Type B pancreatic cell (in vitro differentiated cells): ENCODE measurements around the gene MEGF9. TPM values are rescaled to one million over a fixed set of nuclear protein-coding genes. Genes with fewer than 3 reads are reported as not detected.

ENCODE experiments used
- DNase-seq: peaks from one replicate; pipeline ENCODE4 v3.0.0; 2021; ENCODE audit warnings: mixed read lengths; ENCODE audit not compliant: unreplicated experiment; ENCODE audit errors: extremely low spot score
- H3K27ac Mint-ChIP-seq: 2 replicates; pipeline ENCODE4 v1.8.0; 2021; ENCODE audit warnings: mild to moderate bottlenecking, mixed read lengths
- H3K27me3 Mint-ChIP-seq: 2 replicates; pipeline ENCODE4 v1.8.0; 2021; ENCODE audit warnings: mixed read lengths
- H3K36me3 Mint-ChIP-seq: 2 replicates; pipeline ENCODE4 v1.8.0; 2021; ENCODE audit warnings: mixed read lengths
- H3K4me1 Mint-ChIP-seq: one replicate; pipeline ENCODE4 v1.8.0; 2021; ENCODE audit warnings: mixed read lengths; ENCODE audit not compliant: unreplicated experiment
- H3K4me3 Mint-ChIP-seq: 2 replicates; pipeline ENCODE4 v1.8.0; 2021; ENCODE audit warnings: mild to moderate bottlenecking, mixed read lengths
- H3K9me3 Mint-ChIP-seq: 2 replicates; pipeline ENCODE4 v1.8.0; 2021; ENCODE audit warnings: mixed read lengths
- CTCF ChIP-seq: fragments of 200-600 bp; sonication (generic); conservative IDR thresholded peaks from 2 replicates; pipeline ENCODE4 v1.5.0; 2021; ENCODE audit warnings: antibody characterized with exemption, mild to moderate bottlenecking
- total RNA-seq: library from RNA; stranded (reverse); gene quantifications from 2 replicates; pipeline ENCODE4 v1.2.1, GENCODE V29; 2021; ENCODE audit warnings: low replicate concordance

MEGF9 gene
- total RNA-seq, 1 donor from 2014 or later = 14.7 TPM

- Mint-ChIP-seq H3K4me3 (no peak overlapping the region), H3K27me3 (peaks cover 6% of the 10 kb centered on the region), H3K4me1 (peaks cover 8% of the 10 kb centered on the region), H3K9me3 (no peaks in the 10 kb centered on the region), H3K36me3 (no peaks in the 10 kb centered on the region), H3K27ac (no peak overlapping the region)
- TF ChIP-seq CTCF = no peak
- no peak for DNase-seq
Observed at GRCh38 chr9:120729791-120730241, 15.5 kb upstream of the MEGF9 start.

DNA sequence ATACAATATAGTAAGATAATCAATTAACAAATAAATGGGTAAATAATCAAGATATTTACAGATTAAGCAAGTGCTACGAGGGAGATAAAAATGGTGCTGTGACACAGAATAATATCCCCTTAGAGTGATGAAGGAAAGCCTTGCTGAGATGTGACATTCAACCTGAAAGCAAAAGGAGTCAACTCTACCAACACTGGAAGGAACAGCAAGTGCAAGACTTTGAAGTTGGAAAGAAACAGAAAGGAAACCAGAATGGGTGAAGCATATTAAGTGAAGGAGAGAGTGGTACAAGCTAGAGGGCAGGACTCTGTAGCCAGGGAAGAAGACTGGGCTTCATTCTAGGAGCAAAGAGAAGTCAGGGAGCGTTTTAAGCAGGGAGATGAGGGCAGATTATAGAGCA is 12.2 kb upstream of the MEGF9 start:
- Mint-ChIP-seq H3K4me1 (peaks cover 5% of the 10 kb centered on the region), H3K9me3 (no peaks in the 10 kb centered on the region), H3K36me3 (no peaks in the 10 kb centered on the region), H3K27ac (no peak overlapping the region), H3K4me3 (no peak overlapping the region), H3K27me3 (peaks cover 6% of the 10 kb centered on the region)
- DNase-seq = no peak
- TF ChIP-seq CTCF = no peak

DNA sequence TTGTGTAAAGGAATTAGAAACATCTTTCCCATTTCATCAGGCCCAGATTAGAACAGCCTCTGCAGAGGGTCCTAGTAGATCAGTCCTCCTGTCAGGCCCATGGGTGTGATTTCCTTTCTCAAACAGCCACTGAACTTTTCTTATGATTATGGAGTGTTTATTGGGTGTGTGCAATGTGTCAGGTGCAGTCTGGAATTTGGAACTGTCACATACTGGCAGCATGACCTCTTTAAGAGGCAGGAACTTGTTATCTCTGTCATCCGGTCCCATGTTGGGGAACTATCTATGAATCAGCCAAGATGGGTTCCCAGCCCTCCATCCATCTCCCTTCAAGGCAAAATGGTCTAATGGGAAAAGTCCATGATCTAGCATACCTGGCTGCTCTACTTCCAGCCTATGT is 11.6 kb upstream of the MEGF9 start:
- Mint-ChIP-seq H3K27ac (no peak overlapping the region), H3K27me3 (peaks cover 6% of the 10 kb centered on the region), H3K4me1 (no peaks in the 10 kb centered on the region), H3K9me3 (no peaks in the 10 kb centered on the region), H3K4me3 (no peak overlapping the region), H3K36me3 (no peaks in the 10 kb centered on the region)
- no peak for TF ChIP-seq CTCF
- DNase-seq = no peak

DNA sequence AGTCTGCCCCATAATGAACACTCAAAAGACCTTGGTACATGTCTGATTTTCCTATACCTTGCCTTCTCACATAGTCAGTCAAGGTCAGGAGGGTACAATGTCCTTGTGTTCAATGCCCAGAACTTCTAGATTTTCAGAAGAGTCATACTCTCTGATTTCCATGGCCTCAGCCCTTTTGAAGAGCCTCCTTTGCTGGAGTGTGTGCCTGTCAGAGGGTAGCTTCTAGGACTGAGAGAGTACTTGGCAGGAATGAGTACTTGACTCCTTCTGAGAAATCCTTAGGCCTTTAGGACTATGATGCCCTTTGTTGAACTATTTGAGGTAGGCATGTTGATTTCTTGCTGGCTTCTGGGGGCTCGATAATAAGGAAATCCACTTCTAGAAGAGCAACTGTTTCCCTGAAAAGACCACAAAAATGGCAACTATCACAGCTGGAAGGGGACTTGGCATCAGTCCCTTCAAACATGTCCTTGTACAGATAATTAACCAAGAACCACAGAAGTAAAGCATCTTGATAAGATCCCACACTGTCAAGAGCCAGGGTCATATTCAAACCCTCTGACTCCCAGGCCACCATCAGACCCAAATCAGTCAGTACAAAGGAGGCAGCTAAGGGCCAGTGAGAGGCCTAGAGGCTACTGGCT is 10.6 kb upstream of the MEGF9 start:
- DNase-seq = no peak
- Mint-ChIP-seq H3K4me1 (no peaks in the 10 kb centered on the region), H3K27ac (no peak overlapping the region), H3K27me3 (peaks cover 6% of the 10 kb centered on the region), H3K36me3 (no peaks in the 10 kb centered on the region), H3K9me3 (no peaks in the 10 kb centered on the region), H3K4me3 (no peak overlapping the region)
- no peak for TF ChIP-seq CTCF

DNA sequence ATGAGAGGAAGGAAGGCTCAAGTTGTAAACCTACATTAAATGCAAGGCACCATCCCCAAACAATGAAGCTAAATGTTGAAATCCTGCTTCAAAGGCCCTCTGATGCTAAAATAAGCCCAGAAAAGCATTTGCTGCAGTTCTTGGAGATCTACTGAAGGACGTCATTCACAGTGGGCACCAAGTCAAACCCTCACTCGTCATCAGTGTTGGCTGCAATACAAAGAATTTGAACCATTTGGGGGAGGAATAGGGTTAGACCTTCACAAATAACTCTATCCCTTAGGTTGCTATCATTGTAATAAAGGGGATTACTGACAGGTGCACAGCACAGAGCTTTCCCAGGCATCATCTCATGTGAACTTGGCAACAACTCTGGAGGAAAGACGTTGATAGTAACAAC is 9.3 kb upstream of the MEGF9 start:
- Mint-ChIP-seq H3K36me3 (no peaks in the 10 kb centered on the region), H3K27me3 (peaks cover 6% of the 10 kb centered on the region), H3K9me3 (no peaks in the 10 kb centered on the region), H3K4me3 (no peak overlapping the region), H3K27ac (no peak overlapping the region), H3K4me1 (no peaks in the 10 kb centered on the region)
- no peak for DNase-seq
- TF ChIP-seq CTCF = no peak
